HG02981 (cell line): ENCODE data around the gene TMEM89.

Experiments used
- ATAC-seq: cut with Tn5 transposase; IDR thresholded peaks from one replicate; pipeline ENCODE4 v1.9.1; 2021; ENCODE audit warnings: mild to moderate bottlenecking, moderate library complexity; ENCODE audit not compliant: unreplicated experiment

Gene TMEM89

DNA sequence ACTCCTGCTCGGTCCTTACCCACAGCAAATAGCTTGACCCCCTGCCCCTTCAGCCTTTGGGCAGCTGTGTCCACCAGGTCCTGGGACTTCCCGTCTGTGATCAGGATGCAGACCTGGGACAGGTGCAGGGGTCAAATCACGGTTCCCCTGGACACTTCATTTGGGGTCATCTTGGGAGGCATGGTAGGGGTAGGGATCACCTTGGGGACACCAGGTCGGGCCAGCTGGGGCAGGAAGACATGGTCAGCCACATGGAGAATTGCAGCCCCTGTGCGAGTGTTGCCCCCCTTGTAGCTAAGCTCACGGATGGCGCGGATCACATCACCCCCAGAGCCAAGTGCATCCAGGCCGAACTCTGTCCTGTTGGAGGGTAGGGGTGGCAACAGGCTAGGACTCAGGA lies 28.2 kb downstream of the TMEM89 start:
- ATAC-seq = no peak

DNA sequence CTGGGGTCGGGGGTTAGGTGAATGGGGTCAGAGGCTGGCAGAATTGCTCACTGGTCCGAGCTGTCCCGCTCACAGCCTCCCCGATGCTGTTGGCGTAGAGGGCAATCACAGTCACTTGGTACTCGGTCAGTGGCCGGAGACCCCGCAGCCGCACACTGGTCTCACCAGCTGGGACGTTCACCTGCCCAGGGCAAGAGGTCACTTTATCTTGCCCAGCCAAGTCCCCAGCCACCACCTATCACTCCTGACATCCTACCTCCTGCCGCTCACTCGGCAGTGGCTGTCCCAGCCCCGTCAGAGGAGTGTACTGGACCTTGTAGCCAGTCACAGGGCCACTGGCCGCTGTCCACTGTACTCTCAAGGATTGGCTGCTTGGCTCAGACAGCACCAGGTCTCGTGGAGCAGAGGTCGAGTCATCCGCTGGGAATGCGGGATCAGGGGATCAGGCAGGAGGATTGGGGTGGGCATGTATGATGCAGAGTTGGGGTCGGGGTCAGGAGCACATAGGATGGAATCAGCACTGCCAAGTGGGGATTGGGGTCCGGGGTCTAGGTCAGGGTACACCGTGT lies 29.0 kb downstream of the TMEM89 start:
- no peak for ATAC-seq

- ATAC-seq = no peak
Measured at GRCh38 chr3:48591886-48592518, 29.6 kb downstream of the TMEM89 start.

DNA sequence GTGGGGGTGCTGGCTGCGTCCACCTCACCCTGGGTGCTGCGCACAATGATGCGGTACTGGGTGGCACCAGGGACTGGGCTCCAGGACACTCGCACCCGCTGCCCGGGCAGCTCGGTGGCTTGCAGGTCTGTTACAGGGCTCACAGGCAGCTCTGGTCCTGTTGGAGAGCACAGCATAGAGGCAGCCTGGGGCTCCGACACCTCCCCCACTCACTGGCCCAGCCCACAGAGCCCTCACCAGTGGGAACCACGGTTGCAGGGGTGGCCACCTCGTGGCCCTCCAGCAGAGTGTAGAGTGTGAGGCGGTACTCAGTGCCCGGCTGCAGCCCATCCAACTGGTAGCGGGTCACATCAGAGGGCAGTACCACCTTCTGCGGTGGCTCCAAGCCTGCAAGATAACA lies 30.1 kb downstream of the TMEM89 start:
- ATAC-seq = no peak

GRCh38 chr3:48588230-48588629 lies 33.3 kb downstream of the TMEM89 start:
- no peak for ATAC-seq

DNA sequence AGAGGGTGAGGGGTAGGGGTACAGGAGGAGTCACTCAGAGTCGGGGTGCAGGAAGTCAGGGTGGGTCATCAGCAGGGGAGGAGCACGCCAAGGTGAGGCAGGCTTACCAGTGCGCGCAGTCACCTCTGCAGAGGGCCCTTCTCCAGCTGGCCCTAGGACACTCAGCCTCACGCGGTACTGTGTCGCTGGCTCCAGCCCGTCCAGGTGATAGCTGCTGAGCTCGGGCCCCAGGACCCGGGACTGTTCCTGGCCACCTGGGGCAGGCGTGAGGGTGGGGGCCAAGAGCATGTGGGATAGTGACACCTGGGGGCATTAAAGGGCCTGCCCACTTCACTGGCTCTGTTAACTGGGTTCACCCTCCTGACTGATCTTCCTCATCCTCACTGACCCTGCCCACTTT lies 33.9 kb downstream of the TMEM89 start:
- ATAC-seq = no peak

DNA sequence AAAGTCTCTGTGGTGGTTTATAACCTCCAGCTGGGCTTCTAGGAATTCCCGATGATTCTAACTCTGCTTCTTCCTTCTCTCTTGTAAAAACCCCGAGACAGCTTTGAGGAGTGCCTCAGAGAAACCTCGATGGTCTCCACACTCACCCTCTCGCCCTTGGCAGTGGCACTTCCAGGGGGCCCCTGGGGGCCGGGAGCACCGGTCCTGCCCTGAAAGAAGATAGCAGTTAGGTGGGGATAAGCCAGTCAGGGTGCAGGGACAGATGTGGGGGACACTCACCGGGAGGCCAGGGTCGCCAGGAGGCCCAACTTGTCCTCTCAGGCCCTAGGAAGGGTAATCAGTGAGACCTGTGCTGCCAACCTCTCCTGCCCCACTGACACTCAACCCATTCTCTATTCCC lies 36.2 kb downstream of the TMEM89 start:
- no peak for ATAC-seq

- ATAC-seq = no peak
Measured at GRCh38 chr3:48584836-48585235, 36.7 kb downstream of the TMEM89 start.

DNA sequence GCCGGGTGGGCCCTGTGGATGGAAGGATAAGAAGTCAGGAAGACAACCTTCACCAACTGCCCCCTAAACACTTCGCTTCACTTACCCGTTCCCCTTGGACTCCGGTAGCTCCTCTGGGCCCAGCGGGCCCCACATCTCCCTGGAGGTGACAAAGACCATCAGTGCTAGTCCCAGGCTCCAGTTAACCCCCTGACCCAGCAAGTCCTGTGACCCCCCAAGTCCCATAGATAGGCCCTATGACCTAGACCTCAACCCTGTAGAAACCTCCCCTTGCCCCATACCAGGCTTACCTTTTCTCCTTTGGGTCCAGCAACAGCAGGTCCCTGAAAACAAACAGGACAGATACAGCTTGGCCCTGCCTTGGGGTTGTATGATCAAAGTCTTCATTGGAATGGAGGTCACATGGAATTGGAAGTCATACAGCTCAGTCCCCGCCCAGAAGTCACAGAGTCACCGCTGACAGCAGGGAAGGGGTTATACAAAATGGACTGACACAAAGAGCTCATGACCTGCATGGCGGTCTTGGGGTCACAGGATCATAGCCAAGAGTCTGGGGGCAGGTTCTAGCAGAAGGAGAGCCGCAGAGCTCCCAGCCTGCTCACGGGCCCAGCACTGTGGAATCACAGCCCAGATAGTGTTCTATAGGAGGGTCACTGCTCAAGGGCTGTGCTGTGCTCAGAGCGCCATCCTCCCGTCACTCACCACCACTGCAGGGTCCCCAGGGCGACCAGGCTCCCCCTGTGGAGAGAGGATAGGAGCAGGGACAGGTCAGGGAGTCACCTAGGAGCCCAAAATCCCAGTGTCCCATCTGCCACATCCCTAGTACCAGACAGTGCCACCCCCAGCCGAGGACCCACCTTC lies 39.7 kb downstream of the TMEM89 start:
- no peak for ATAC-seq

DNA sequence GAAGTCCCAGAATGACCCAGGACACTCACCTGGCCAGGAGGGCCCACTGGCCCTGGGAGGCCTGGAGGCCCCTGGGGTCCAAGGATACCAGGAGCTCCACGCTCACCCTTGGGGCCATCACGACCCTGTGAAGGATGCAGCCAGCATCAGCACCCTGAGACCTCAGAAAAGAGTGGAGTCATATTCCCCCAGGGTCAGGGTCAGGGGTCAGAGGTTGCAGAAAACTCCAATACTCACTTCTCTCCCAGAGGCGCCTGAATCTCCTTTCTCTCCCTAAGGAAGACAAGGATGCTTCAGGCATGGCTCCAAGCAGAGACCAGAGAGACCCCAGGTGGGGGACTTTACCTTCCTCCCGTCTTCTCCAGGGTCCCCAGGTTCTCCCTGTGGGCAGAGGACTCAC lies 44.9 kb downstream of the TMEM89 start:
- ATAC-seq = no peak

- ATAC-seq = no peak
Measured at GRCh38 chr3:48575366-48575765, 46.2 kb downstream of the TMEM89 start.

GRCh38 chr3:48573973-48574585 lies 47.5 kb downstream of the TMEM89 start:
- no peak for ATAC-seq

GRCh38 chr3:48572517-48572916 lies 49.1 kb downstream of the TMEM89 start:
- no peak for ATAC-seq

- no peak for ATAC-seq
Measured at GRCh38 chr3:48571938-48572337, 49.6 kb downstream of the TMEM89 start.
